Activated T-helper 2 cell treated with anti-CD3 and anti-CD28 coated beads, Interferon-gamma antibody, Interleukin-2, Interleukin-4, amounts not matched to agents 10 μg/mL and 5 μg/mL and 100 μg/mL, durations not matched to agents 14 hours and 24 hours and 36 hours (primary cell): ENCODE measurements around the gene VAT1L. TPM values are rescaled to one million over a fixed set of nuclear protein-coding genes. Genes with fewer than 3 reads are reported as not detected.

Experiments
- DNase-seq: peaks from one replicate; pipeline ENCODE4 v3.0.0; 2021; ENCODE audit warnings: low spot score
- H3K27ac Mint-ChIP-seq: one replicate; pipeline ENCODE4 v1.8.0; 2021; ENCODE audit warnings: mixed read lengths
- H3K27me3 Mint-ChIP-seq: one replicate; pipeline ENCODE4 v1.8.0; 2021; ENCODE audit warnings: low read depth, mixed read lengths
- H3K36me3 Mint-ChIP-seq: one replicate; pipeline ENCODE4 v1.8.0; 2021; ENCODE audit warnings: low read depth, mixed read lengths
- H3K4me1 Mint-ChIP-seq: one replicate; pipeline ENCODE4 v1.8.0; 2021; ENCODE audit warnings: low read depth, mixed read lengths
- H3K4me3 Mint-ChIP-seq: one replicate; pipeline ENCODE4 v1.8.0; 2021; ENCODE audit warnings: low read depth, mild to moderate bottlenecking, moderate library complexity, mixed read lengths
- H3K9me3 Mint-ChIP-seq: one replicate; pipeline ENCODE4 v1.8.0; 2021; ENCODE audit warnings: mixed read lengths
- intact Hi-C: fragments of 100-400 bp; cut with micrococcal nuclease; formaldehyde crosslinking; loops from one replicate; pipeline ENCODE4 v1.15.1; 2023
- total RNA-seq: library from RNA; stranded (reverse); gene quantifications from 2 replicates; pipeline ENCODE4 v1.2.3, GENCODE V29; 2022

Gene VAT1L
- total RNA-seq, 1 donor from 2014 or later: not detected

DNA sequence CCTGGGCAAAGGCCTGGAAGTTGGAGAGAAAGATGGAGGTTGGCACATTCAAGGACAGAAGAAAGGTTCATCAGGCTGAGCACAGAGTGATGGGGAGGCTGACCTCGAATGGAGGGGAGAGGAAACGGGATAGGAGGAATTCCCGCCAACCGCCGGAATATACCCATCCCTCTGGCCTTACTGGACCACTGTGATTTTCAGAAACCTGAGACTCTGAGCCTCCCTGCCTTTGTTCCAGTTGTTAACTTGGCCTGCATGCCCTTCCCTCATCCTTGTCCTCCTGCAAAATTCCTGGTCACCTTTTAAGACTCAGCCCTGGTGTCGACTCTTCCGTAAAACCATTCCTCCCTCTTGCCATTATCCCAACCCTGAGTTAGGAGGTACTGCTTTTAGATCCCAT is 107.6 kb downstream of the VAT1L start:
- Mint-ChIP-seq H3K9me3 (no peaks in the 10 kb centered on the region), H3K27ac (no peak overlapping the region)

DNA sequence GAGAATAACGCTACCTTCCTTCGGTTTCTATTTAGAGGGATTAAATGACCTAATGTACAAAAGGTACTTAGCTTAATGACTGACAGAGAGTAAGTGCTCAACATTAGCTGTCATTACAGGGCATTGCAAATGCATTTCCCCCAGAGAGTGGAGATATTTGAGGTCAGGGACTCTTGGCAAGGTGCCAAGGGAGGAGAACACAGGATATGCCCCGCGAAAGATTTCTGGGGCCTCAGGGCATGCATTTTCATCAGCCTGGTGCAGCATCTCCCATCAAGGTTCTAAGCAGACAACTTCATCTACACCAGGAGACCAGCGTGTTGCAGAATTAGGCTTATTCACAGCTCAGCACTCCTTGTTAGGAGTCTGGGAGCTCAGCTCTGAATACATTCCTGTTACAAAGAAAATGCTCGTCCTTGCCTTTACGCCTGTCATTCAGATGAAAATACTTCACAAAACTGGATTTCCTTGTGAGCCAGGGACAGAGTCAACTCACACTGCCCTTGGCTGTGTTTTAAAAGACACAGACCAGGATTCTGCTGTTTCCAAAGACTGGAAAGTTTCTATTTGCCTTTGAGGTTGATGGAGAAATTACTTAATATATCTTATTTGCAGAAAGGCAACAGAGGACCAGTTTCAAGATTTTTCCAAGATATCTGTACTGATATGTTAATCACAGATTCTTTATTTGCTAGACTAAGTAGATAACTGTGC is 108.2 kb downstream of the VAT1L start:
- intact Hi-C loops: no loop called here
- Mint-ChIP-seq H3K9me3 (no peaks in the 10 kb centered on the region), H3K36me3 (no peaks in the 10 kb centered on the region), H3K27ac (no peak overlapping the region), H3K4me3 (no peak overlapping the region), H3K4me1 (no peaks in the 10 kb centered on the region), H3K27me3 (no peaks in the 10 kb centered on the region)
- DNase-seq: no peak

More for the DNA sequence above, 107.6 kb downstream of the VAT1L start:
- no peaks in the 10 kb centered on the region for H3K27me3 Mint-ChIP-seq
- intact Hi-C loops: no loop called here
- no peak overlapping the region for H3K4me3 Mint-ChIP-seq
- no peaks in the 10 kb centered on the region for H3K4me1 Mint-ChIP-seq
- DNase-seq: no peak
- H3K36me3 Mint-ChIP-seq: no peaks in the 10 kb centered on the region

DNA sequence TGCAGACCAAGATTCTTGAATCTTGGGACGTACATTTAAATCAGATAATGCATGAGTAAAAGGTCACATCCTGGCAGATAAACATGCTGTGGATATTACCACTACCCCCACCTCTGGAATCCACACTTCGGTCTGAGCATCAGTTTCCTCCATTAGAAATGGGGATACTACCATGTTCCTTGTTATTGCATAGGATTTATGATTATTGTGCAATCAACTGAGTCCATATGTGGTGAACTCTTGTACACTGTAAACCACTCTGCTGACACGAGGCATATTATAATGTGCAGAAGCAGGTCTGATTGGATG is 108.7 kb downstream of the VAT1L start:
- Mint-ChIP-seq H3K9me3 (no peaks in the 10 kb centered on the region), H3K27ac (no peak overlapping the region), H3K27me3 (no peaks in the 10 kb centered on the region), H3K36me3 (no peaks in the 10 kb centered on the region), H3K4me1 (no peaks in the 10 kb centered on the region), H3K4me3 (no peak overlapping the region)
- no peak for DNase-seq
- intact Hi-C loops: no loop called here

DNA sequence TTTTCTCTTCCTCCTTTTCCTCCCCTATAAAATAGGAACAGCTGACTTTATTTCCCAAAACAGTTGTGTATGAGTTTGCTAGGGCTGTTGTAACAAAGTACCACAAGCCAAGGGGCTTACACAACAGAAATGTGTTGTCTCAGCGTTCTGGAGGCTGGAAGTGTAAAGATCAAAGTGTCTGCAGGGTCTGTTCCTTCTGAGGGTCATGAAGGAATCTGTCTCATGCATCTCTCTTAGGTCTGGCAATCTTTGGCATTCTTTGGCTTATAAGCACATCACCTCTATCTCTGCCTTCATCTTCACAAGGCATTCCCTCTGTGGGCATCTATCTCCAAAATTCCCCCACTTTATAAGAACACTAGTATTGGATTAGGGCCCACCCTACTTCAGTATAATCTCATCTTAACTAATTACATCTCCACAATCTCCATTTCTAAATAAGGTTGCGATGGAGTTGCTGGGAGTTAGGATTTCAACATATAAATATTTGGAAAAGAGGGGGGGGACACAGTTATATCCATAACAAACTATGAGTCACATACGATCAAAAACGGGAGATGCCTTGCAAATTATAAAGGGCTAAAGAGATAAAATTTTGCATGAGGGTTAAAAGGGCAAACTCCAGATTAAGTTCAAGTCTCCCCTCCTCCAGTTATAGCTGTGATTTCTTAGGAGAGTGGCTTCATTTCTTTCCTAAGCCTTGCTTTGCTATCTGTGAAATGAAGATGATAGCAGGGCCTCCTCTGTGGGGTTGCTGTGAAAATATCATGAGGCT is 109.7 kb downstream of the VAT1L start:
- DNase-seq: no peak
- intact Hi-C loops: no loop called here
- H3K4me3 Mint-ChIP-seq: no peak overlapping the region
- no peak overlapping the region for H3K27ac Mint-ChIP-seq
- no peaks in the 10 kb centered on the region for H3K4me1 Mint-ChIP-seq
- H3K27me3 Mint-ChIP-seq: no peaks in the 10 kb centered on the region
- H3K36me3 Mint-ChIP-seq: no peaks in the 10 kb centered on the region
- H3K9me3 Mint-ChIP-seq: no peaks in the 10 kb centered on the region

DNA sequence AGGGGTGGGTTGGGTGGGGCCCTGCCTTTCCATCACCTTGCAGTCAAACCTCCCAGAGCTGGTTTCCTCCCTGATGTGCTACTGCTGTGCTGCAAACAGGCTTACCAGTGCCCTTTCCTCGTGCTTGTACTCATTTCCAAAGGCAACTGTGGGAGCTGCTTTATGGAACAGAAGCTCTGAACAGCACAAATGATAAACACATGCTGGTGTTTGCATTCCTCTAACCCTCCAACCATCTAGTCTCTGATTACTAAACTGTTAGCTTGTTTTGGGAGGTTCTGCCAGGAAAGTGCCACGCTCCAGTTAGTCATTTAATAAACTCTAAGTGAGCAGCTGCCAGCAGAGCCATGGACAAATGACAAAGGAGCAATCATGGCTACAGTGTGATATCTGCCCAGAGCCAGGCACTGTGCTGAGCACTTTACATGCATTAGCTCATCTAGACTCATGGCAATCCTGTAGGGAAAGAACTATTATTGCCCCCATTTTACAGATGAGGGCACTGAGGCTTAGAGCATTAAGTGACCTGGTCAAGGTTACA is 110.4 kb downstream of the VAT1L start:
- no peak for DNase-seq
- no peaks in the 10 kb centered on the region for H3K4me1 Mint-ChIP-seq
- H3K4me3 Mint-ChIP-seq: no peak overlapping the region
- intact Hi-C loops: no loop called here
- H3K27me3 Mint-ChIP-seq: no peaks in the 10 kb centered on the region
- H3K27ac Mint-ChIP-seq: no peak overlapping the region
- H3K36me3 Mint-ChIP-seq: no peaks in the 10 kb centered on the region
- no peaks in the 10 kb centered on the region for H3K9me3 Mint-ChIP-seq

DNA sequence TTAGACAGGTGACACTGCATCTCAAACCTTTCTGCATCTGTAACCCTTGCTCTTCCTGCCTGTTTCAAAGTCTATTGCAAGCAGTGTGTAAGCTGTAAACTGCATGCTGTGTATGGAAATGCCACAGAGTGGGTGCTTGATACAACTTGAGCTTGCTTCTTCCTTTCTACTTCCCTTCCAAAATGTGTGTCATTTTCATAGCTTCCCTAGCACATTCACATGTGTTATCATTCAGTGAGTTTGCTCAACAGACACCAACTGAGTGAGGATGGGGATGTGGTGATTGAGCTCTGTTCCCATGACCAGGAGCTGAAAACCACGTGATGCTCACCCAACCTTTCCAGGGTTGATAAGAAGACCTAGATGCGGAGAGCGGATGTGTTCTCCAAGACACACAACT is 111.1 kb downstream of the VAT1L start:
- no peak for DNase-seq
- no peak overlapping the region for H3K4me3 Mint-ChIP-seq
- no peak overlapping the region for H3K27ac Mint-ChIP-seq
- no peaks in the 10 kb centered on the region for H3K9me3 Mint-ChIP-seq
- no peaks in the 10 kb centered on the region for H3K4me1 Mint-ChIP-seq
- intact Hi-C loops: no loop called here
- H3K27me3 Mint-ChIP-seq: no peaks in the 10 kb centered on the region
- no peaks in the 10 kb centered on the region for H3K36me3 Mint-ChIP-seq

DNA sequence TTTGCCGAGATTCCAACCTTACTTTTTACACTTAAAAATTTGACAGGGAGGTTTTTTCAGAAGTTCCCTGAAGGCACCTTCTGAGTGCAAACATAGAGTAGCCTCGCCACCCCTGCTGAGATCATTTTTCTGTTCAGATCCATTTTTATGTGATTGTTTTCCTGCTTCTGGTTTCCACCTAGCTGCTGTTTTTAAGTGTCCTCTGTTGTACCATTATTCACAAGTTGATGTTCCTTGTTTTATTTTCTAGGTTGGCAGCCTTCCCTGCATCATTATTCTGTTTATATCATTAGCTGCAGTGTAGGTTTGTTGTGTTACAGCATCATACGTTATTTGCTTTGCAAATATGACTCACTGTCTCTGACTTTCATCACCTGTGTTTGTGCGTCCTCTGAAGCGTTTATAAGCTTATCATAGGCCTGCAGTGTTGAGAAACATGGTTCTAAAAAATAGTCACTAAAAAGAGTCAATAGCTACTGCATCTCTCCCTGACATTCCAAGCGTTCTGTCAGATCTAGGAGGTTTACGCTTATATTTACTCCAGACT is 117.1 kb downstream of the VAT1L start:
- no peak for DNase-seq
- no peaks in the 10 kb centered on the region for H3K36me3 Mint-ChIP-seq
- H3K9me3 Mint-ChIP-seq: no peaks in the 10 kb centered on the region
- no peak overlapping the region for H3K27ac Mint-ChIP-seq
- intact Hi-C loops: no loop called here
- H3K4me3 Mint-ChIP-seq: no peak overlapping the region
- H3K27me3 Mint-ChIP-seq: no peaks in the 10 kb centered on the region
- H3K4me1 Mint-ChIP-seq: no peaks in the 10 kb centered on the region

DNA sequence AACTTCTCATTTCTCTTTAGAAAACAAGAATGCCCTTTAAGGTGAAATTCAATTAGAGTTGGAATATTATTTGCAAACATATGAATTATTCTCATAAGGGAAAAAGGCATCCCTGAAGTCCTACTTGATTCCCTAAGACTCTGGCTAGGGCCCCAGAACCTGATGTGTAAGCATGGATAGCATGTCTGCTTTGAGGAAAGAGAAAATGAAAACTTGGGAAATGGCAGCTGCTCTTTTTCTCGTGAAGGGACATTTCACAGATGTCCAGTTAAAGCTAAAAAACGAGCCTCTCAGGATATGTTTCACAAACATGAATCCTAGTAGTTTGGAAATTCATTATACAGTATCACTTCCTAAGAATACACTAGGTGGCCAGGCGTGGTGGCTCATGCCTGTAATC is 121.7 kb downstream of the VAT1L start:
- no peaks in the 10 kb centered on the region for H3K27me3 Mint-ChIP-seq
- no peak overlapping the region for H3K27ac Mint-ChIP-seq
- intact Hi-C loops: no loop called here
- H3K4me1 Mint-ChIP-seq: no peaks in the 10 kb centered on the region
- DNase-seq: no peak
- H3K4me3 Mint-ChIP-seq: no peak overlapping the region
- H3K36me3 Mint-ChIP-seq: no peaks in the 10 kb centered on the region
- H3K9me3 Mint-ChIP-seq: no peaks in the 10 kb centered on the region

DNA sequence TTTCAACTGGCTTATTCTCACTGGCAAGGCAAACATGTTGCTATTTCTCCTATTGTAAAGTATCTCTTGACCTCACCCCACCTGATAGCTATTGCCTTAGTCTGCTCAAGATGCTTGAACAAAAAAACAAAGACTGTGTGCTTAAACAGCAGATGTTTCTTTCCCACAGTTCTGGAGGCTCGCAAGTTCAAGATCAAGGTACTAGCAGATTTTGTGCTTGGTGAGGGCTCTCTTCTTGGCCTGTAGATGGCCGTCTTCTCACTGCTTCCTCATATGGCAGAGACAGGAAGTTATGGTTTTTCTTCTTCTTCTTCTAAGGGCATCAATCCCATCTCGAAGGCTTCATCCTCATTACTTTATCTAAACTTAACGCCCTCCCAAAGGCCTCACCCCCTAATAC is 124.3 kb downstream of the VAT1L start:
- Mint-ChIP-seq H3K36me3 (no peaks in the 10 kb centered on the region), H3K27ac (no peak overlapping the region), H3K4me1 (no peaks in the 10 kb centered on the region), H3K4me3 (no peak overlapping the region), H3K27me3 (no peaks in the 10 kb centered on the region), H3K9me3 (no peaks in the 10 kb centered on the region)
- intact Hi-C loops: no loop called here
- no peak for DNase-seq

DNA sequence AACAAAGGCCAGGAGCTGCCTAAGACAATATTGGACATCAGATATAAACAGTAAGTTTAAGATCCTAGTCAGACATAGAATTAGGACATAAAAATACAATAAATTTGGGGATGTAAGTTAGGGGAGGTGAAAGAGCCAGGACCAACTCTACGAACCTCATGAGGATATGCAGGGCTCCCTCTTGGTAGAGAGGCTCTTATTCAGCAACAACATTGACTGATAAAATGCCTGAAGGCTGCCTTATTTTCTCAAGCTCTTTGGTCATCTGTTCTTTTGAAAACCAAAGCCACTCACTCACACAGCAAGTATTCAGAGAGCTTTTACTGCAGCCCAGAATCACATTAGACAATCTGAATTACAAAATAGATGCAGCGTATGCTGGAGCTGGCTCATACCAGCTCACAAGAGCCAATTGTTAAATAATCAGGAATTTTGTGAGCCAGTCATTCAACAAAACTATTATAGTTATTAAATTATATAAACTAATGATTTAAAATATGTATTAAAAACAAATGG is 125.4 kb downstream of the VAT1L start:
- Mint-ChIP-seq H3K36me3 (no peaks in the 10 kb centered on the region), H3K4me1 (no peaks in the 10 kb centered on the region)
- intact Hi-C loops: no loop called here

DNA sequence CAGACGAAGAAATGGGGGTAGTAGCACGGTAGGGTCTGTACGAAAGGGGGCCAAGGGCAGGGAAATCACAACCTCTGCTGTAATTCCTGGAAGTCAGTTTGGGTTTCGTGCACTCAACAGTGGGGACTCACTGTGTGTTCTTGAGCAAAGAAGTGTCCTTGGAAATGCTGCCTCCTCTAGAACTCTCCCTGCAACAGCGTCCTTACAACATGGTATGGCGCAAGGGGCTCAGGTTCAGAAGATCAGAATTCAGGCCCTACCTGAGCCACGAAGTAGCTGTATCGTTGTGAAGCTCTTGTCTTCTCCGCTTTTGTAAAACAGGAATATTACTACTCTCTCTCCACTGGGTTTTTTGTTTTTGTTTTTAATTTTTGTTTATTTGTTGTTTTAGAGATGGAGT is 127.7 kb downstream of the VAT1L start:
- no peak overlapping the region for H3K27ac Mint-ChIP-seq
- H3K4me1 Mint-ChIP-seq: no peaks in the 10 kb centered on the region
- H3K4me3 Mint-ChIP-seq: no peak overlapping the region
- intact Hi-C loops: no loop called here
- H3K9me3 Mint-ChIP-seq: no peaks in the 10 kb centered on the region
- H3K36me3 Mint-ChIP-seq: no peaks in the 10 kb centered on the region
- peaks cover 3% of the 10 kb centered on the region for H3K27me3 Mint-ChIP-seq
- no peak for DNase-seq

More for the DNA sequence above, 125.4 kb downstream of the VAT1L start:
- Mint-ChIP-seq H3K27ac (no peak overlapping the region), H3K27me3 (peaks cover 2% of the 10 kb centered on the region), H3K4me3 (no peak overlapping the region), H3K9me3 (no peaks in the 10 kb centered on the region)
- DNase-seq: no peak

DNA sequence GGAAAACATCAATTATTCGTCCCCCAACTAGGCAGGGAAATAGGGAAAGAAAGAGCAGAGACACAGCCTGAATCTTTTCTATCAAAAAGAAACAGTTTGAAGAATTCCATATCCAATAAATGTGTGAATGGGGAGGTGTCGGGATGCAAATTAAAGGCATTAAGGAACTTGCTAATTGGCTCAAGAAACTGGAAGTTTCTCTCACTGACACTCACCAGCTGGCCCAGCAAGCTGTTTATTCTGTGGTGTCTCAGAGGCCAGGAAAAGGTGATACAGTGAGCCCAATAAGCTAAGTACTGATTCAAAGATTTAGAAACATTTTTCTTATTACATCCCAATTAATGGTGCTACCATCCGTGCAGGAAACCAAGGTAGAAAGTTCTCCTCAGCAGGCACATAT is 129.6 kb downstream of the VAT1L start:
- Mint-ChIP-seq H3K4me1 (no peaks in the 10 kb centered on the region), H3K27ac (no peak overlapping the region), H3K4me3 (no peak overlapping the region), H3K36me3 (no peaks in the 10 kb centered on the region), H3K27me3 (peaks cover 3% of the 10 kb centered on the region), H3K9me3 (no peaks in the 10 kb centered on the region)
- no peak for DNase-seq
- intact Hi-C loops: no loop called here
